SIG-M5 (cell line): ENCODE measurements around the gene LMO2.
A peak's percentile ranks its signal among the peaks of the same experiment; 100 is the strongest.
"Not testable (repeated sequence)": the region's sequence is repeated elsewhere in the genome, so short reads cannot be mapped to it uniquely, and the experiment has no call there.

Experiments
- DNase-seq: peaks from one replicate; lab custom pipeline; 2025; lab: John Stamatoyannopoulos, UW

Gene LMO2

DNA sequence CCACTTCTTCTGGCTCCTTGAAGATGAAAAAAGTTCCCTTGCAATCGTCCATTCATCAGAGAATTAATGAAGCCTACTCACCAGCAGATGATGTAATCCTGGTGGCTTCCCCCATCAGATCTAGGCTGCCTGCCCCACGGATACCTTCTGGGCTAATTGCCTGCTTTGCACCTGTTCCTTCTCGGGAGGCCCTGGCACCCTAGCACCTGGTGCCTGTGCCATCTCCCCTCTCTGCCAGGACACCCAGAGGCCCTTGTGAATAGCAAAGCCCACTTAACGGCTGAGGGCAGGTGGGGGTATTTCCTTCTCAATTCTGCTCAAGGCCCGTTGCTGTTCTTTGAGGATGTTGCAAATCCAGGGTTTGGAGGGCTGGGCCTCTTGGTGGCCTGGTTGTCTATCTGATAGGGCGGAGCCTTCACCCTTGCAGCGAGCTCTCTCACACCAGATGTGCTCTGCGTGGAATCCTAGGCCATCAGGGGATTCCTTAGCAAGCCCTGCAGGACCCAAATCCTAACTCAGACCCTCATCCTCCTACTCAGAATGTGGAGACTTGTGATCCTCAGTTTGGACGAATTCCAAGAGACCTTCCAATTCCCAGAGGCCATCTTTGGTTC lies at the start of gene LMO2:
TSS of gene LMO2 (minus strand) at position 363 of the 614 bp plus-strand sequence. CDS start 22,360 bp downstream, outside the sequence.
- peak; percentile 31 for DNase-seq

DNA sequence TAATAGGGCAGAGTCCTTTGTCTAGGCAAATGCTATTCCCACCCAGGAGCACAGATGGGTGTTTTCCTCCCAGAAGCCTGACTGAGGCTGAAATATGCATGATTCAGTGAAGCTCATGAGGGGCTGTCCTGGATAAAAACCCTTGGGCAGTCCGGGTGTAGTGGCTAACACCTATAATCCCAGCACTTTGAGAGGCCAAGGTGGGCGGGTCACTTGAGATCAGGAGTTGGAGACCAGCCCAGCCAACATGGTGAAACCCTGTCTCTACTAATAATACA lies 48.6 kb upstream of the LMO2 start:
- DNase-seq: no peak

GRCh38 chr11:33936725-33937604 lies 45.1 kb upstream of the LMO2 start:
- no peak for DNase-seq

- no peak for DNase-seq
Observed at GRCh38 chr11:33935461-33936456, 43.9 kb upstream of the LMO2 start.

GRCh38 chr11:33935005-33935404 lies 43.1 kb upstream of the LMO2 start:
- no peak for DNase-seq

DNA sequence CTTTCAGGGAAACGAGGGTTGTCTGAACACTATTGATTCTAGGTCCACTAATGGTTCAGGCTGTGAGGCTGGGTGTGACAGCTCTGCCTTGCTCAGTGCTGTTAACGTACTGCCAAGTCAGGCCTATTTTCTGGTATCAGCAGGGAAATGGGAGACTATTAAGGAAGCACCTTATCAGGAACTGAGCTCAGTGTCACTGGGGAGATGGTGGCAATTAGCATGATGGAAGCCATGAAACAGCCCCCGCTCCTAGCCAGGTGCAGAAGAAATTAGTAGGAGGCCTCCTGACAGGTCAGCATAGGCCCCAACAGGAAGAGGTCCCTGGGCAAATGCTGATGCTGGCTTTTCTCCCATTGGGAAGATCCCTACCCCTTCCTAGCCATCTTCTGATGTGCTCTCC lies 42.6 kb upstream of the LMO2 start:
- DNase-seq: no peak

DNA sequence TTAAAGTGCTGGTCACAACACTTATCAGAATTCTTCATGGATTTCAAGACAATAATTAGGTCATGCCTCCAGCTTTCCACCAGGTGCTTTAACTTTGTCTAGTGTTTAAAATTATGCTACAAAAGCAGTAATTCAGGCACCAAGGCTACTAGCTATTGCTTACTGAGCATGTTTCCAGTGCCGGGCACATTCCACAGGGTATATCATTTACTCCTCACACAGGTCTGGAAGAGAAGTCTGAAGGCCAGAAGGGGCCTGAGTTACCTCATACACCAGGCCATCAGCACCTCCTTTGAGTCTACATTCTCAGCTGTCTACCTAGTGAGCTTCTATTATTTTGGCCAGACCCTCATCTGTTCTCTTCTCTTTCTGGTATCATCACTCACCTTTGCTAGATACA lies 41.7 kb upstream of the LMO2 start:
- DNase-seq: no peak

DNA sequence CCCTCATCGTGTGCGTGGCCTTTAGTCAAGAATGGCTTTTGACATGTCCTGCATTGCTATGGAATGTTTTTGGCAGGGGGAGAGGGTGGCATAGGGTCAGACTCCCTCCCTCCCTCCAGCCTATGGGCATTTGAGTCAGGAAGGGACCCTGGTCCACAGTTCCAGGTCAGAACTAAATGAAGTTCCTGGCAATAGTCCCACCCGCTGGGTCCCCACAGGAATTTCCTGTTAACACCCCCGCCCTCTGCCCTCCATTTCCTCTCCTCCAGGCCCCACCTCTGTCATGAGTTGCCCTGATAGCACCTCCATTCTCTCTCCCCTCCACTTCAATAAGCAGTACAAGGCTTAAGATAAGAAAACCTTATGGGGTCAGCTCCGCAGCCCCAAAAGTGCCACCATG lies 40.8 kb upstream of the LMO2 start:
- DNase-seq: no peak

GRCh38 chr11:33931739-33932366 lies 40.0 kb upstream of the LMO2 start:
- not testable (repeated sequence) for DNase-seq

- no peak for DNase-seq
Observed at GRCh38 chr11:33931067-33931466, 39.2 kb upstream of the LMO2 start.

DNA sequence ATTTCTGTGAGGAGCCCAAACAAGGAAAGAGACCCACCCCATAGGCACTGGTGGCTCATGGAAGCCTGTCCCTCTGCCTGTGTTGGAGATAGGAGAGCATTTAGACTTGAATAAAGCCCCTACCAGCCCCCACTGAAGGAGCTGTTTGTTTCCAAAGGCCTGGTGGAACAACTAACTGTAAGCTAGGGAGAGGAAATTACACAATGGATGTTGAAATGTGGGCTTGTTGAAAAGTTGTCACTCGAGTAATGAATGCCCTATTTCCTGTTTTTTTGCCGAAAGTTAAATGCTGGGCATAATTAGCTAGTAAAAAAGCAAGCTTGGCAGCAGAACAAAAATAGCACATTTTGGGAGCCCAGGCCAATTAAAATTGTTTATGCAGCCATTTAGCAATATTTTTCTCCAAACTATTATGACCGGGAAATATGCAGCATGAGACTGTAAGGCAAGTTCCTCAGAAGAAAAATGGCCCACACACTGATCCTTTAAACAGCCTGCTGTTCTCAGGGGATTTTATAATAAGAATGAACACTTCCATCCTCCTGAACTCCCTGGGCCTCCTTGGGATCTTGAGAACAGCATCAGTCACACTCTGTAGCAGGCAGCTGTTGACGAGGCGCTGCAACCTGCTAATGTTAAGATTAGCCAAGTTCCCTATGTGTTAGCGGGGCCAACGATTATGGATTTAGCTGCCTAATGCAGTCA lies 38.6 kb upstream of the LMO2 start:
- DNase-seq: peak; percentile 94

DNA sequence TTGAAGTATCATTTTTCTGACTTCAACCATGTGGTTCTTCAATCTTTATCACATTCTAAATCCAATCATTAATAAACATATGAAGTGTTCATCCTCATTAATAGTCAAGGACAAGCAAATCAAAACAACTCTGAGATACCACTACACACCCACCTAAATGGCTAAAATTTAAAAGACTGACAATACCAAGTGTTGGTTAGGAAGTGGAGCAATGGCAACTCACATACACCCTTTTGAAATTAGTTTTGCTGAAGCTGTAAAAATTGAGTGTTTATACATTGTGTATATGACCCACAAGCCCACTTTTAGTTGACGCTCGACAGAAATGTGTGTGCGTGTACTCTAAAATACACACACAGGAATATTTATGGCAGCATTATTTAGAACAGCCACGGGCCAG lies 36.7 kb upstream of the LMO2 start:
- DNase-seq: no peak

- DNase-seq: no peak
Observed at GRCh38 chr11:33926671-33927552, 35.0 kb upstream of the LMO2 start.

GRCh38 chr11:33924341-33924740 lies 32.5 kb upstream of the LMO2 start:
- DNase-seq: no peak

GRCh38 chr11:33923626-33924025 lies 31.8 kb upstream of the LMO2 start:
- DNase-seq: no peak

GRCh38 chr11:33920838-33921613 lies 29.1 kb upstream of the LMO2 start:
- DNase-seq: no peak

DNA sequence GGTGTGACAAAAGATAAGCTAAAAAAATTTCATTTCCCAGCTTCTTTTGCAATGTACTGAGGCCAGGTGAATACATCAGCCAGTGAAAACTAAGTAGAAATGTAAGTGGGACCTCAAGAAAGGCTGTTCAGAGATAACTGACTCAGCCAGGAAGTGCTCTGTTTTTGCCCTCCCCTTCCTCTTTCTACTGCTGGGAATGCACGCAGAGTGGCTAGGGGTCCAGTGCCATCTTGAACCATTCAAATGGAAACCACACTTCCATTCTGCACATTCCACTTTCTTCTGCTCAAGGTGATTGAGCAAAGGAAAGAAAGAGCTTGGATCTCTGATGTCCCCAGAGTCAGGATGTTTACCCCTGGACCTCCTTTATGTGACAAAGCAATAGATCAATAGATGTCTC lies 27.8 kb upstream of the LMO2 start:
- no peak for DNase-seq

- not testable (repeated sequence) for DNase-seq
Observed at GRCh38 chr11:33917402-33917801, 25.5 kb upstream of the LMO2 start.

DNA sequence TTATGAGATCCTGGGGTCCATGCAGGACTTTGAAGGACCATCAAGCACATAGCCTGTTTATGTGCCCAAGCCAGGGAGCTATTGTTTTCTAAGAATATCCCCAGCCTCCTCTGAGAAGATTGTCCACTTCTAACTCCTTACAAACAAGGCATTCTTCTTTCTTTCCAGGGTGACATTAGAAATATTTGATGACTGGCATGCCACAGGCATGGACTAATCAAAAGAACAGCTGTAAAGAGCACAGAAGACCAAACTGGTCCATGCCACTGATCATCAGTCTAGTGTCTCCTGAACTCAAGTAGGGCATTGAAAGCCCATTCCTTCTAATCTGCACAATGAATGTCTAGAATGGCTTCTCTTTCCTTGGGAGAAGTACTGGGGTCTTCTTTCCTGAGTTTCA lies 24.9 kb upstream of the LMO2 start:
- no peak for DNase-seq

DNA sequence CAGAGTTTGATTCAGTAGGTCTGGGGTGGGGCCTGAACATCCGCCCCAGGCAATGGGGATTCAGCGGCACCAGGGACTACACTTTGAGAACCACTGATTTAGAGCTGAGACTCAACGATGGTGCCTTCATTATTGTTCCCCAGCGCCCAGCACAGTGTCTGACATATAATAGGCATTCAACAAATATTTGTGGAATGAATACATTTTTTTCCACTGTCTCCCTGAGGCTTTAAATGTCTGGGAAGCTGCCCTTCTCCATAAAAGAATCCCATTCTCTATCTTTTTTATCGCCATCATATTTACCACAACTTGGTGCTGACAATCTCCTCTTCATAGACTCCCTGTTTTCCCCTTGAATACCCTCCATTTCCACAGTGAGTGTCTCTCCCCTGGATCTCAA lies 23.6 kb upstream of the LMO2 start:
- no peak for DNase-seq
